ENCODE data around the gene HTR1E.
"Not testable (repeated sequence)": the region's sequence is repeated elsewhere in the genome, so short reads cannot be mapped to it uniquely, and the experiment has no call there.

HTR1E gene

GRCh38 chr6:86973088-86973487 lies 35.8 kb downstream of the HTR1E start:
- no peak for DNase-seq (ENCODE audit: low spot score)

DNA sequence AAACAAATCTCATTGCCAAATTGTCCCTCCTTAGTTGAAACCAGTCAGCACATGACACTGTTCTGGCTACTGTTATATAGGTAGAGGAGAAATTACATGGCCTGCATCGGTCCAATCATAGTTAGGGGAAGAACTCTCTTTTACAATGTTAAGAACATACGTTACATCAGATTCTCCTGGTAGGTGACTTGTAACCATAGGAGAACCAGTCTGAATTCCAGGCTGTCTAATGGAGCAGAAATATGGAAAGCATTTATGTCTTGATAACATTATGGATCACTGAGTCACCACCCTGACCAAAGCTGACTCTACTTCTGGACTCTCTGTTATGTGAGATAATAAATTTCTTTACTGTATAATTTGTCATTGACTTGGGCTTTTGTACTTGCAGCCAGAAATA lies 40.9 kb downstream of the HTR1E start:
- DNase-seq (ENCODE audit: low spot score), result no peak

DNA sequence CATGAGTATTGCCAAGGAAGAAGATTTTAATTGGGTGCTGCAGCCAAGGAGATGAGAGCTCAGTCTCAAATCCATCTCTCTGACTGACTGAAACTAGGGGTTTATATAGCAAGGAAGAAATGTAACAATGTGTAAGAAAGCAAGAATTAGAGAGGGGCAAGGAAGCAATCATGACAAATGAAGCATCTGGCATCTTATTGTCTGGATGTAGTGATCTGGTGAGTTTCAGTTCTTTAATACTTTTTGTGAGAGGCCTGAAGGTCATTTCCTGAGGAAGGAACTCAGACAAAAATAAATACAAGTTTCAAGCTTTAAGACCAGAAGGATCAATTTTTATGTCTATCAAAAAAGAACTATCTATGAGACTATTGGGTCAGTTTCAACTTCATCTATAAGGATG lies 64.2 kb downstream of the HTR1E start:
- DNase-seq (ENCODE audit: low spot score), result no peak

DNA sequence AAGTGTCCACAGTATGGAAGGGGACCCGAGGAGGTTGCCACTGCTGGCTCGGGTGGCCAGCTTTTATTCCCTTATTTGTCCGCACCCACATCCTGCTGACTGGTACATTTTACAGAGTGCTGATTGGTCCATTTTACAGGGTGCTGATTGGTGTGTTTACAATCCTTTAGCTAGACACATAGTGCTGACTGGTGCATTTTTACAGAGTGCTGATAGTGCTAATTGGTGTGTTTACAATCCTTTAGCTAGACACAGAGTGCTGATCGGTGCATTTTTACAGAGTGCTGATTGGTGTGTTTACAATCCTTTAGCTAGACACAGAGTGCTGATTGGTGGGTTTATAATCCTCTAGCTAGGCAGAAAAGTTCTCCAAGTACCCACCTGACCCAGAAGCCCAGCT lies 65.1 kb downstream of the HTR1E start:
- DNase-seq (ENCODE audit: low spot score), result not testable (repeated sequence)

DNA sequence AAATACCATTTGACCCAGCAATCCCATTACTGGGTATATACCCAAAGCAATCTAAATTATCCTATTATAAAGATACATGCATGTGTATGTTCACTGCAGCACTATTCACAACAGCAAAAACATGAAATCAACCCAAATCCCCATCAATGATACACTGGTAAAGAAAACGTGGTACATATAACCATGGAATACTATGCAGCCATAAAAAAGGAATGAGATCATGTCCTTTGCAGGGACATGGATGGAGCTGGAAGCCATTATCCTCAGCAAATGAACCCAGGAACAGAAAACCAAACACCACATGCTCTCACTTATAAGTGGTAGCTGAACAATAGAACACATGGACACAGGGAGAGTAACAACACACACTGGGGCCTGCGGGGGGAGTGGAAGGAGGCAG lies 69.2 kb downstream of the HTR1E start:
- DNase-seq (ENCODE audit: low spot score), result not testable (repeated sequence)

DNA sequence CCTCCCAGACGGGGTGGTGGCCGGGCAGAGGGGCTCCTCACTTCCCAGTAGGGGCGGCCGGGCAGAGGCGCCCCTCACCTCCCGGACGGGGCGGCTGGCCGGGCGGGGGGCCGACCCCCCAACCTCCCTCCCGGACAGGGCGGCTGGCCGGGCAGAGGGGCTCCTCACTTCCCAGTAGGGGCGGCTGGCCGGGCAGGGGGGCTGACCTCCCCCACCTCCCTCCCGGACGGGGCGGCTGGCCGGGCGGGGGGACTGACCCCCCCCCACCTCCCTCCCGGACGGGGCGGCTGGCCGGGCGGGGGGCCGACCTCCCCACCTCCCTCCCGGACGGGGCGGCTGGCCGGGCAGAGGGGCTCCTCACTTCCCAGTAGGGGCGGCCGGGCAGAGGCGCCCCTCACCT lies 72.3 kb downstream of the HTR1E start:
- not testable (repeated sequence) for DNase-seq (ENCODE audit: low spot score)

DNA sequence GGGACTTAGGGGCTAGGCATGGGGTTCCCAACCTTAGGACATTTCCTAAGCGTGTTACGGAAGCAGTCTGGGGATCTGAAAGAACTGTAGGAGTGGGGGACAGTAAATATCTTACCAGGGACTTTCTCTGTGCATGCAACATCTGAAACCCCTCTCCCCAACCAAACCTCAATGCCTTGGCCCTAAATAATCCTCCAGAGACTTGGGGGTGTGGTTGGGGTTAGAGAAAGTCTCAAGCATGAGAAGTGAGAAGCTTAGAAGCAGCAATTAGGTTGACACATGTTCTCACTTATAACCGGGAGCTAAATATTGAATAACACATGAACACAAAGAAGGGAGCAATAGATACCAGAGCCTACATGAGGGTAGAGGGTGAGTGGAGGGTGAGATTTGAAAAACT lies 74.7 kb downstream of the HTR1E start:
- no peak for DNase-seq (ENCODE audit: low spot score)

GRCh38 chr6:87012743-87013142 lies 75.4 kb downstream of the HTR1E start:
- no peak for DNase-seq (ENCODE audit: low spot score)

DNA sequence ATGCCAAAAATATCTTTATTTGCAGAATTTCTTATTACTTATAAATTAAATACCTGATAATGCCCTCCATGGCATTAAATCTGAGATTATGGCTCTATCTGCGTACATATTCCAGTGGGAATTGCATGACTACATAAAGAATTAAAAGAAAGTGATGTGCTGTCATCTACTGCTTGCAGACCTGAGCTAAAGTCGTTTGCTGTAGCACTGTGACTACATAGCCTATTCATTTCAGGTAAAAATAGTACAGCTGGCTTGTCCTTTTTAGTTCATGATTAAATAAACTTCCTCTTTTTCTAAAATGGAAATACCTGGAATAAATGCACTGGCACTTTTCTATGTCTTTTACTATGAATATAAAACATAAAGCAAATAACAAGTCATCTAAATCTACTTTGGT lies 79.4 kb downstream of the HTR1E start:
- DNase-seq (ENCODE audit: low spot score), result no peak

DNA sequence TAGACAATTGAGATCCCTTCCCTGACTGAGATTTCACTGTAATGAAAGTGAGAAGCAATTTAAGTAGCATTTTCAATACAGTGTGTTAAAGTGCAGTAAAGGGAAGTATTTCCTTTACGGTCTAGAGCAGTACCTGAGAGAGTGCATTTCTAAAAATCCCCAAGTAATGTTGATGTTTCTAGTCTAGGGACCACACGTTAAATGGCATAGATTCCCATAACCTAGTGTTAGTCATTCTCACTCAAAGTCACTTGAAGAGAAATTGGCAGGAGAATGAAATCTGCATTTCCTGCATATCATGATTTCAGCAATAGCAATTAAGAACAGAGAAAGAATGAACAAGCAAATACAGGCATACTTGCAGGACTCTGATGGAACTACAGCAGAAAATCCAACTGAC lies 89.7 kb downstream of the HTR1E start:
- DNase-seq (ENCODE audit: low spot score), result no peak

DNA sequence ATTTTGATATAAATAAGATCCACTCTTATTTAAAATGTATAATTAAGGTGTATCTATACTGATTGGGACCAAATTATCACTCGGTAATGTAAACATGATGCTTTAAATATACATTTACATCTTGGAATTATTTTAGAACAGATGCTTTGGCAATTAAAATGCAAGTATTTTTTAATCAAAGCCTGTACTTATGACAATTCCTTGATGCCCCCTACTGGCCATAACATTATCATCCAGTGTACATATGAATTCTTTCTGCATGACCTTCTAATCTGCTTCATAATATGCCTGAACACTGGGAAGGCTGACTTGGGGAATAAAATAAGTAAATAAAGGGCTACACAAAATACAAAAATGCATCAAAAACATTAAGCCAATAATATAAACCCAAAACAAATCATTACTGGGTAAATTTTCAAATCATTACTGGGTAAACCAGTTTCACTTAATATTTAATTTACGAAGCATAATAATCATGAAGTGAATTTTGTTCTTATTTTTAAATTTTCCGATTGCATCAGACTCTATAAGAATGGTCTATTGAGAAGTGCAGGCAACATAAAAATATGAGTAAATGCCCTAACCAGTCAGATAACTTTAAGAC lies 92.5 kb downstream of the HTR1E start:
- no peak for DNase-seq (ENCODE audit: low spot score)

- no peak for DNase-seq (ENCODE audit: low spot score)
These were observed 103.4 kb downstream of the HTR1E start for GRCh38 chr6:87040729-87041128.

GRCh38 chr6:87045521-87046075 lies 108.3 kb downstream of the HTR1E start:
- no peak for DNase-seq (ENCODE audit: low spot score)

GRCh38 chr6:87049779-87050178 lies 112.5 kb downstream of the HTR1E start:
- DNase-seq (ENCODE audit: low spot score), result no peak

GRCh38 chr6:87053312-87053711 lies 116.0 kb downstream of the HTR1E start:
- DNase-seq (ENCODE audit: low spot score), result no peak

DNA sequence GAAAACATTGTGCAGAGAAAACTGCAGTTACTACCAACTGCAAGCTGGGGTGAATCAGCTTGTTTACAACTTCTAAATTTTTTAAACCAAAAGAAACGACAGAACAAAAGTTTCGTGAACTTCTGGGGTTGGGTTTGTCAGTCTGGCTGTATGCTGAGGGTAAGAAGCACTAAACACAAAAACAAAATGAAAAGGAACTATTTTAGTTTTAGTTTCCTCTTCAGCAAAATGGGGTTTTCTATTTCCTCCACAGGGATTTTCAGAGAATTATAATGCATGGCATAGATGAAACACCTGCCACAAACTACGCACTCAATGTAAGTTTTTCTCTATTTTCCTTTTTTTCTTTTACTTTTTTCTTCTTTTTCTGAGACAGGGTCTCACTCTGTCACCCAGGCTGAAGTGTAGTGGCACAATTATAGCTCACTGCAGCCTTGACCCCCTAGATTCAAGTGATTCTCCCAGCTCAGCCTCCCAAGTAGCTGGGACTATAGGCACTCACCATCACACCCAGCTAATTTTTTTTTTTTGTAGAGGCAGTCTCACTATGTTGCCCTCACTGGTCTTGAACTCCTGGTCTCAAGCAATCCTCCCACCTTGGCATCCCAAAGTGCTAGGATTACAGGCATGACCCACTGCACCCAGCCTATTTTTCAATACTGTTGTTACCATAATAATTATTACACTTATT lies 117.0 kb downstream of the HTR1E start:
- no peak for DNase-seq (ENCODE audit: low spot score)

DNA sequence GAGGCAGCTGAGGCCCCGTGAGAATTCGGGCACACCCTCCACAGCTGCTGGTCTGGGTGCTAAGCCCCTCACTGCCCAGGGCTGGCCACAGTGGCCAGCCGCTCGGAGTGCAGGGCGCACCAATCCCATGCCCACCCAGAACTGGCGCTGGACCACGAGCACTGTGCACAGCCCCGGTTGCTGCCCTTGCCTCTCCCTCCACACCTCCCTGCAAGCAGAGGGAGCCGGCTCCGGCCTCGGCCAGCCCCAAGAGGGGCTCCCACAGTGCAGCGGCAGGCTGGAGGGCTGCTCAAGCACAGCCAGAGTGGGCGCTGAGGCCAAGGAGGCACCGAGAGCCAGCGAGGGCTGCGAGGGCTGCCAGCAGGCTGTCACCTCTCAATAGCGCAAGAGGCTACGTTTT lies 122.6 kb downstream of the HTR1E start:
- DNase-seq (ENCODE audit: low spot score), result no peak

DNA sequence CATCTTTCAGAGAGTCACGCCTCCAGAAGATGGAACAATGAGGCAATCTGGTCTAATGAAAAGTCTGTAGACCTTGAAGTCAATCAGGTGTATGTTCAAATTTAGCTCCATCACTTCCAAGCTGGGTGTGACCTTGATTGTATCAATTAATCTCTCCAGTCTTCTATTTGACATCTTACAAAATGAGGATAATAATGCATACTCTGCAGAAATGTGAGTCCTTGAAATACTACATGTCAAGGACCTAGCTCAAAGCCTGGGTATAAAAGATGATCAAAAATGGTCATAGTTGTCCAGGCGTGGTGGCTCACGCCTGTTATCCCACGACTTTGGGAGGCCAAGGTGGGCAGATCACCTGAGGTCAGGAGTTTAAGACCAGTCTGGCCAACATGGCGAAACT lies 127.8 kb downstream of the HTR1E start:
- no peak for DNase-seq (ENCODE audit: low spot score)

Data from CD4-positive, alpha-beta T cell treated with Interleukin-6 at 100 ng/mL for 8 hours (primary cell).